NCI-H1417 treated with DMSO at 0.1 percent for 48 hours (cell line): ENCODE data around the gene C3.
"Not testable (repeated sequence)": the region's sequence is repeated elsewhere in the genome, so short reads cannot be mapped to it uniquely, and the experiment has no call there.

Experiments used
- DNase-seq: peaks from one replicate; lab custom pipeline; 2025; lab: John Stamatoyannopoulos, UW

Gene C3

GRCh38 chr19:6692027-6692426 is 28.4 kb downstream of the C3 start:
- DNase-seq: no peak

GRCh38 chr19:6691342-6691741 is 29.1 kb downstream of the C3 start:
- no peak for DNase-seq

- no peak for DNase-seq
Measured at GRCh38 chr19:6690160-6690885, 30.1 kb downstream of the C3 start.

- no peak for DNase-seq
Measured at GRCh38 chr19:6687114-6687513, 33.3 kb downstream of the C3 start.

- DNase-seq: no peak
Measured at GRCh38 chr19:6686628-6686975, 33.8 kb downstream of the C3 start.

- no peak for DNase-seq
Measured at GRCh38 chr19:6685962-6686627, 34.4 kb downstream of the C3 start.

- DNase-seq: no peak
Measured at GRCh38 chr19:6685482-6685881, 35.0 kb downstream of the C3 start.

GRCh38 chr19:6683971-6684370 is 36.5 kb downstream of the C3 start:
- DNase-seq: no peak

GRCh38 chr19:6682607-6683128 is 37.8 kb downstream of the C3 start:
- DNase-seq: no peak

GRCh38 chr19:6680141-6680540 is 40.3 kb downstream of the C3 start:
- DNase-seq: no peak

- no peak for DNase-seq
Measured at GRCh38 chr19:6679139-6679538, 41.3 kb downstream of the C3 start.

GRCh38 chr19:6678690-6679109 is 41.8 kb downstream of the C3 start:
- no peak for DNase-seq

- DNase-seq: no peak
Measured at GRCh38 chr19:6677883-6678689, 42.4 kb downstream of the C3 start.

- no peak for DNase-seq
Measured at GRCh38 chr19:6677495-6677882, 43.0 kb downstream of the C3 start.

- no peak for DNase-seq
Measured at GRCh38 chr19:6676288-6676687, 44.2 kb downstream of the C3 start.

- DNase-seq: no peak
Measured at GRCh38 chr19:6674868-6675305, 45.6 kb downstream of the C3 start.

- DNase-seq: not testable (repeated sequence)
Measured at GRCh38 chr19:6674408-6674807, 46.0 kb downstream of the C3 start.

GRCh38 chr19:6672693-6673290 is 47.7 kb downstream of the C3 start:
- no peak for DNase-seq

- DNase-seq: no peak
Measured at GRCh38 chr19:6671960-6672359, 48.5 kb downstream of the C3 start.

GRCh38 chr19:6668691-6669090 is 51.8 kb downstream of the C3 start:
- no peak for DNase-seq

- DNase-seq: no peak
Measured at GRCh38 chr19:6667114-6667627, 53.3 kb downstream of the C3 start.

- no peak for DNase-seq
Measured at GRCh38 chr19:6664916-6665315, 55.5 kb downstream of the C3 start.
